Lung (tissue), 12 donors: Measurements from ENCODE around the gene CCDC86. TPM values are rescaled to one million over a fixed set of nuclear protein-coding genes. Genes with fewer than 3 reads are reported as not detected.

Source experiments
- ATAC-seq: fragments of 200-7000 bp; cut with Tn5 transposase; one replicate; pipeline ENCODE4 v1.9.1; 2020; ENCODE audit warnings: moderate number of reproducible peaks; ENCODE audit not compliant: insufficient read depth, low FRiP score
- DNase-seq, 3 donors: peaks; one replicate each; pipeline ENCODE4 v3.0.0-alpha.2; 2013 to 2017
- H3K27ac ChIP-seq, 2 donors: one replicate each; pipeline ENCODE4 v1.5.1; 2013; ENCODE audit warnings: mild to moderate bottlenecking in 2 of 2, moderate library complexity in 2 of 2, control low read depth in 1 of 2, inconsistent platforms in 1 of 2, low read depth in 1 of 2, low read length in 1 of 2
- H3K27me3 ChIP-seq, 3 donors: one replicate each; pipeline ENCODE4 v1.5.1; 2013; ENCODE audit warnings: low read length in 2 of 3; ENCODE audit not compliant: control insufficient read depth in 3 of 3, insufficient read depth in 3 of 3
- H3K36me3 ChIP-seq, 4 donors: one replicate each; pipeline ENCODE4 v1.5.1; 2013; ENCODE audit warnings: low read length in 4 of 4, mild to moderate bottlenecking in 1 of 4, moderate library complexity in 1 of 4; ENCODE audit not compliant: control insufficient read depth in 4 of 4, insufficient read depth in 4 of 4
- H3K4me1 ChIP-seq, 5 donors: one replicate each; pipeline ENCODE4 v1.5.1; 2013; ENCODE audit warnings: low read length in 5 of 5, mild to moderate bottlenecking in 2 of 5, moderate library complexity in 1 of 5; ENCODE audit not compliant: control insufficient read depth in 5 of 5, insufficient read depth in 5 of 5
- H3K4me3 ChIP-seq: one replicate; pipeline ENCODE4 v1.5.1; 2013; ENCODE audit warnings: mild to moderate bottlenecking, control low read depth, moderate library complexity
- H3K9ac ChIP-seq, 2 donors: one replicate each; pipeline ENCODE4 v1.5.1; 2013; ENCODE audit warnings: low read length in 2 of 2, control low read depth in 1 of 2; ENCODE audit not compliant: insufficient read depth in 1 of 2
- H3K9me3 ChIP-seq, 4 donors: one replicate each; pipeline ENCODE4 v1.5.1; 2013; ENCODE audit warnings: low read length in 3 of 4, mild to moderate bottlenecking in 1 of 4, moderate library complexity in 1 of 4; ENCODE audit not compliant: control insufficient read depth in 4 of 4, insufficient read depth in 3 of 4
- CTCF ChIP-seq: IDR thresholded peaks from 2 replicates; pipeline ENCODE4 v1.5.1; 2012; ENCODE audit warnings: mild to moderate bottlenecking; ENCODE audit errors: control extremely low read depth, extremely low read depth
- WGBS, 2 donors: extraction: QIAGEN DNeasy Blood & Tissue Kit; methylation state at CpG; one replicate each; pipeline ENCODE4 v1.1.7; 2013; 5-methylcytosine and 5-hydroxymethylcytosine counted together
- polyA plus RNA-seq, 2 donors: library from polyadenylated mRNA; stranded (reverse); fragments of 200-250 nt; gene quantifications; one replicate each; pipeline ENCODE4 v1.2.1, GENCODE V29; 2013
- total RNA-seq, 2 donors: library from RNA; depleted of rRNA in 1 of 2; stranded (reverse); fragments of >200 nt in 1 of 2; gene quantifications; one replicate each; pipeline ENCODE4 v1.2.1, GENCODE V29; 2014 to 2021
- donor health status: control.
- donor health status: control.
- donor health status: Bipolar disorder and iron deficiency.
- donor health status: healthy.
- donor health status: DM: yes; HTN: yes; CAD: no.

Gene CCDC86
- total and polyA plus RNA-seq, 4 donors, result 8.7 to 25.0 (median 15.0) TPM

GRCh38 chr11:60889869-60890311 is 48.0 kb downstream of the CCDC86 start:
- TF ChIP-seq CTCF, result no peak
- Histone ChIP-seq H3K27ac (no peak overlapping the region), H3K36me3 (peaks cover 6 to 17% (median 12%) of the 10 kb centered on the region in 4 donors), H3K9ac (no peak overlapping the region), H3K27me3 (no peaks in the 10 kb centered on the region), H3K9me3 (no peaks in the 10 kb centered on the region), H3K4me1 (peaks cover 0 to 7% (median 0%) of the 10 kb centered on the region in 5 donors), H3K4me3 (no peak overlapping the region)
- WGBS, 2 donors, result 52 to 56% methylated on average over 6 of the region's 6 CpGs
- DNase-seq (peak in 1 of 3 donors; percentile 33), ATAC-seq (no peak)

- Histone ChIP-seq H3K27ac (no peak overlapping the region), H3K27me3 (no peaks in the 10 kb centered on the region), H3K4me1 (peaks cover 0 to 7% (median 0%) of the 10 kb centered on the region in 5 donors), H3K4me3 (no peak overlapping the region), H3K36me3 (peaks cover 10 to 24% (median 16%) of the 10 kb centered on the region in 4 donors), H3K9me3 (no peaks in the 10 kb centered on the region), H3K9ac (no peak overlapping the region)
- no peak for ATAC-seq
- no peak for TF ChIP-seq CTCF
- 39 to 46% methylated on average over 5 of the region's 5 CpGs for WGBS, 2 donors
- DNase-seq, result no peak
These were observed 48.8 kb downstream of the CCDC86 start for GRCh38 chr11:60890696-60891095.

GRCh38 chr11:60891103-60891741 is 49.3 kb downstream of the CCDC86 start:
- H3K27me3 ChIP-seq, result no peaks in the 10 kb centered on the region
- H3K27ac ChIP-seq, result no peak overlapping the region
- peaks cover 13 to 26% (median 20%) of the 10 kb centered on the region in 4 donors for H3K36me3 ChIP-seq
- H3K9ac ChIP-seq, result no peak overlapping the region
- DNase-seq, result peak; percentile 26 to 57 (median 36)
- WGBS, 2 donors, result 67 to 77% methylated on average over 7 of the region's 7 CpGs
- H3K4me1 ChIP-seq, result peaks cover 0 to 7% (median 0%) of the 10 kb centered on the region in 5 donors
- H3K4me3 ChIP-seq, result no peak overlapping the region
- no peaks in the 10 kb centered on the region for H3K9me3 ChIP-seq
- no peak for ATAC-seq
- TF ChIP-seq CTCF, result no peak

GRCh38 chr11:60895687-60896086 is 53.8 kb downstream of the CCDC86 start:
- no peaks in the 10 kb centered on the region for H3K27me3 ChIP-seq
- H3K9ac ChIP-seq, result no peak overlapping the region
- no peak for DNase-seq
- H3K9me3 ChIP-seq, result no peaks in the 10 kb centered on the region
- no peak overlapping the region for H3K27ac ChIP-seq
- H3K4me3 ChIP-seq, result no peak overlapping the region
- peaks cover 42 to 54% (median 45%) of the 10 kb centered on the region in 4 donors for H3K36me3 ChIP-seq
- WGBS, 2 donors, result 83 to 88% methylated on average over 5 of the region's 5 CpGs
- TF ChIP-seq CTCF, result no peak
- no peak for ATAC-seq
- no peaks in the 10 kb centered on the region for H3K4me1 ChIP-seq
